ENCODE results near the gene PTPRM. TPM values are rescaled to one million over a fixed set of nuclear protein-coding genes. Genes with fewer than 3 reads are reported as not detected.

The PTPRM gene
- total and polyA plus RNA-seq, 2 of the 8 experiments (the other 6 are each of a cell fraction or from before 2014, with no cell fraction given), result 4.1 to 7.0 TPM

DNA sequence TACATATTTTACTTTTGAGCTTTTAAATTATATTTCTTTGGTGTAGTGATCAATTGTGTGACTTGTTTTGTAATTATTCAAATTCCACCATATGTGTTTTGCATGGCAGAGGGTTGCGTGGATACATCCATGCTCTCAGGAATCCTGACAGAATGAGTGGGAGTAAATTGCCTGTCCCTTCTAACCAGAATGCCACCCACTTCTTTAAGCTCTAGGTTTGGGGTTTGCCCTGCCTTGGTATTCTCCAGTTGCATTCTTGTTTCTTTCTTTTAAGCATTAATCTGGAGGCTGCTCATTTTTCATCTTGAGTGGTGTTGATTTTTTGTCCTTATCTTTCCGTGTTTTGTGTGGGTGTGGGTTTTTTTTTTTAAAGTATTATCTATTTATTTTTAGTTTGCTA is 360.0 kb downstream of the PTPRM start (continued):
- TF ChIP-seq PHF8 (conservative IDR thresholded peaks at IDR 0.05; ENCODE audit: low read depth, low read length) (no peak), BCL11A (IDR thresholded peaks at IDR 0.05; ENCODE audit: low read depth in 2 of 2, low read length in 2 of 2) (no peak), SIN3A (conservative IDR thresholded peaks at IDR 0.05 in 1 of 2, IDR thresholded peaks at IDR 0.05 in 1 of 2; ENCODE audit: low read depth in 1 of 2, low read length in 2 of 2) (no peak), GABPA (IDR thresholded peaks at IDR 0.05; ENCODE audit: borderline replicate concordance, insufficient read depth, low read length) (no peak), CBX5 (IDR thresholded peaks at IDR 0.05; ENCODE audit: low read depth, low read length) (no peak), SAP30 (IDR thresholded peaks at IDR 0.05; ENCODE audit: insufficient read depth, insufficient replicate concordance, low read length) (no peak)
